Right lobe of liver (tissue), 6 donors: ENCODE results near the gene ME1. TPM values are rescaled to one million over a fixed set of nuclear protein-coding genes. Genes with fewer than 3 reads are reported as not detected.
A peak's percentile ranks its signal among the peaks of the same experiment; 100 is the strongest.

ENCODE experiments used
- ATAC-seq, 4 donors: fragments of 200-7000 bp; cut with Tn5 transposase; one replicate each; pipeline ENCODE4 v1.9.1; 2020; ENCODE audit warnings: mild to moderate bottlenecking in 4 of 4, moderate library complexity in 4 of 4
- DNase-seq, 3 donors: peaks; one replicate each; pipeline ENCODE4 v3.0.0-alpha.2; 2020
- H3K27ac ChIP-seq, 3 donors: fragments of 200-600 bp; one replicate each; pipeline ENCODE4 v1.8.0; 2022
- H3K27me3 ChIP-seq, 2 donors: fragments of 200-600 bp; one replicate each; pipeline ENCODE4 v1.8.0; 2022
- H3K36me3 ChIP-seq, 4 donors: fragments of 200-600 bp; sonication (generic) in 1 of 4; one replicate each; pipeline versions ENCODE4 v1.5.1 to v1.8.0; 2017 to 2022; ENCODE audit warnings: control low read depth in 1 of 4
- H3K4me1 ChIP-seq, 4 donors: fragments of 200-600 bp; sonication (generic) in 1 of 4; one replicate each; pipeline versions ENCODE4 v1.5.1 to v1.8.0; 2017 to 2022; ENCODE audit warnings: control low read depth in 1 of 4
- H3K4me3 ChIP-seq, 3 donors: fragments of 200-600 bp; one replicate each; pipeline ENCODE4 v1.8.0; 2022
- H3K9me3 ChIP-seq, 4 donors: fragments of 200-600 bp; sonication (generic) in 1 of 4; one replicate each; pipeline versions ENCODE4 v1.5.1 to v1.8.0; 2017 to 2022; ENCODE audit warnings: control low read depth in 1 of 4
- CTCF ChIP-seq, 4 donors: fragments of 200-600 bp in 3 of 4; fragments of 450-650 bp in 1 of 4; IDR thresholded peaks; one replicate each; pipeline versions ENCODE4 v1.5.1 to v1.8.0; 2016 to 2022; ENCODE audit warnings: antibody characterized with exemption in 4 of 4, mild to moderate bottlenecking in 2 of 4
- POLR2A ChIP-seq: fragments of 450-650 bp; IDR thresholded peaks from one replicate; pipeline ENCODE4 v1.6.1; 2017; ENCODE audit warnings: antibody characterized with exemption, mild to moderate bottlenecking
- WGBS: methylation state at CpG from one replicate; pipeline ENCODE4 v1.1.6; 2018; ENCODE audit warnings: low coverage, low lambda C conversion rate; ENCODE audit not compliant: insufficient coverage; ENCODE audit errors: missing lambda C conversion rate; 5-methylcytosine and 5-hydroxymethylcytosine counted together
- intact Hi-C, 2 donors: fragments of 100-400 bp; cut with DNase I; formaldehyde crosslinking; loops; one replicate each; pipeline versions ENCODE4 v1.11.2 to v1.14.1; 2022
- total RNA-seq, 6 experiments: library from RNA; depleted of rRNA in 2 of 6; stranded (reverse); fragments of >200 nt in 2 of 6; fragmentation: NEBNext Ultra II Directional in 3 of 6; extraction: Animal tissue kit (Norgen Biotek cat#: 25700) in 3 of 6; gene quantifications; one replicate each; pipeline versions ENCODE4 v1.1.0 to v1.2.4, GENCODE V29; 2016 to 2023
- donor health status: DM: no; HTN: yes; CAD: no.
- donor health status: DM: no; HTN: no; CAD: no.
- donor health status: DM: no; HTN: no; CAD: no.
- donor health status: DM: no; HTN: yes; CAD: no.
- donor health status: DM: no; HTN: yes; CAD: no.

ME1 gene
- total RNA-seq, 6 experiments from 2014 or later = 10.1 to 18.2 (median 13.3) TPM

DNA sequence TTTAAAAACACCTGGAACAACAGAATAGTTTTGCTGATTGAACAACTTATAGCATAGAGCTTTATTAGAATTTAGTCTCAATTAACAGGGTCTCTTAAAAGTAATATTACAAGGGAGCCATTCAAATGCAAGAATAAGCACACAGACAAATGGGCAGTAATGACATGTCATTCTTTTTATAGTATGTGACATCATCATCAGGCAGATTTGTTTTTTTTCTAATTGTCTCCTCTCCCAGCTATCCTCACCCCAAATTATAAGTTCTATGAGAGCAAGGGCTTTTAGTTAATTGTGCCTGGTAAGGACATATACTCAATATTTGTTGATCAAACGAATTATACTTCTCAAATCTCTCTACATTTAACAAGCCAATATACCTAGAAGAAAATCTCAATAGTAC lies 248.7 kb downstream of the ME1 start:
- TF ChIP-seq POLR2A (no peak), CTCF (IDR thresholded peaks at IDR 0.05) (no peak)
- intact Hi-C loops = no loop called here
- Histone ChIP-seq H3K27me3 (no peaks in the 10 kb centered on the region), H3K36me3 (peaks cover 0 to 55% (median 14%) of the 10 kb centered on the region in 4 donors), H3K9me3 (no peaks in the 10 kb centered on the region), H3K4me3 (no peak overlapping the region), H3K27ac (no peak overlapping the region), H3K4me1 (peaks cover 0 to 4% (median 1%) of the 10 kb centered on the region in 4 donors)
- WGBS = 86% methylated on average over 1 of the region's 1 CpG
- ATAC-seq (no peak), DNase-seq (no peak)

GRCh38 chr6:83180426-83180950 lies 250.4 kb downstream of the ME1 start:
- no peak for TF ChIP-seq POLR2A
- TF ChIP-seq CTCF (IDR thresholded peaks at IDR 0.05) = no peak
- ATAC-seq = no peak
- no peak overlapping the region for H3K27ac ChIP-seq
- peaks cover 0 to 52% (median 14%) of the 10 kb centered on the region in 4 donors for H3K36me3 ChIP-seq
- no peaks in the 10 kb centered on the region for H3K27me3 ChIP-seq
- no peaks in the 10 kb centered on the region for H3K4me1 ChIP-seq
- no peaks in the 10 kb centered on the region for H3K9me3 ChIP-seq
- H3K4me3 ChIP-seq = no peak overlapping the region
- DNase-seq = no peak
- intact Hi-C loops = no loop called here

DNA sequence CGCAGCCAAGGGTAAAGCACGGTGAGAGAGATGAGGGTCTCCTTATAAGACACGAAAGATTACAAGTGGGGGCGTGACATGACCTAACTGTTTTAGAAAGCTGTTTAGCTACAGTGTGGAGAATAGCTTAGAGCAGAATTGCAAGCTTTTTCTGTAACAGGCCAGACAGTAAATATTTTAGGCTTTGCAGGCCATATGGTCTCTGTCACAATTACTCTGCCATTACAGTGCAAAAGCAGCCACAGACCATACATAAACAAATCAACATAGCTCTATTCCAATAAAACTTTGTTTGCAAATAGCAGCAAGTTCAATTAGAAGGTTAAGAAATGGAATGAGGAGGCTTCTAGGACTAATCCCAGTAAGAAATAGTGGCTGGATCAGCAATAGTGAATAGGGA lies 254.6 kb downstream of the ME1 start:
- Histone ChIP-seq H3K27ac (no peak overlapping the region), H3K36me3 (peaks cover under 1 to 57% (median 32%) of the 10 kb centered on the region in 4 donors), H3K4me1 (no peaks in the 10 kb centered on the region), H3K4me3 (no peak overlapping the region), H3K27me3 (no peaks in the 10 kb centered on the region), H3K9me3 (no peaks in the 10 kb centered on the region)
- intact Hi-C loops = no loop called here
- TF ChIP-seq CTCF (IDR thresholded peaks at IDR 0.05) = no peak
- no peak for TF ChIP-seq POLR2A
- DNase-seq = no peak
- ATAC-seq = no peak
- 77% methylated on average over 4 of the region's 4 CpGs for WGBS

DNA sequence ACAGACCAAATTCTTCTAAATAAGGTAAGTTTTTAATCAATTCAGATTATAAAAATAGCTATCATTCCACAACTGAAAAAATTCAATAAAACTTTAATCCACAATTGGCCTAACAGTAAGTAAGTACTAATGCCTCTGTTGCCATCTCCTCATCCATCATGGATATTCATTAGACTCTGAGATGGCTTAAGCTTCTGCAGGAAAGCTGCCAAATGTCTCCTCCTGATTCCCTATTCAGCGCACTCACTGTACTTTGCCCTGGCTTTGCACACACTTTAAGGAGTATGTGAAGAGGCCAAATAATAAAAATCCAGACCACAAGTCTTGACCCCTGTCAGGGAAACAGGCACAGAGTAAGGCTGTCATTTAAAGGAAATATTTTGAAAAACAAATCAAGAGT lies 261.3 kb downstream of the ME1 start:
- Histone ChIP-seq H3K4me3 (no peak overlapping the region), H3K4me1 (no peaks in the 10 kb centered on the region), H3K9me3 (no peaks in the 10 kb centered on the region), H3K36me3 (peaks cover 10 to 91% (median 43%) of the 10 kb centered on the region in 4 donors), H3K27ac (no peak overlapping the region), H3K27me3 (no peaks in the 10 kb centered on the region)
- ATAC-seq = peak in 1 of 4 donors; percentile 18
- intact Hi-C loops = no loop called here
- WGBS = 58% methylated on average over 1 of the region's 1 CpG
- DNase-seq = no peak
- no peak for TF ChIP-seq CTCF (IDR thresholded peaks at IDR 0.05)
- no peak for TF ChIP-seq POLR2A

GRCh38 chr6:83169106-83169505 lies 261.7 kb downstream of the ME1 start:
- Histone ChIP-seq H3K4me1 (no peaks in the 10 kb centered on the region), H3K36me3 (peaks cover 10 to 87% (median 43%) of the 10 kb centered on the region in 4 donors), H3K4me3 (no peak overlapping the region), H3K9me3 (no peaks in the 10 kb centered on the region), H3K27ac (no peak overlapping the region), H3K27me3 (no peaks in the 10 kb centered on the region)
- TF ChIP-seq CTCF (IDR thresholded peaks at IDR 0.05) (no peak), POLR2A (no peak)
- ATAC-seq = no peak
- no peak for DNase-seq
- intact Hi-C loops = no loop called here
